MM.1S (cell line): ENCODE data around the gene FADD.

Experiments
- DNase-seq: peaks from one replicate; pipeline ENCODE4 v3.0.0-alpha.2; 2015
- H2AFZ ChIP-seq: fragments of 300-600 bp; sonication (generic); 2 replicates; pipeline ENCODE4 v1.6.0; 2016; ENCODE audit warnings: antibody characterized with exemption, low read length
- H3F3A ChIP-seq: fragments of 300-600 bp; sonication (generic); 2 replicates; pipeline ENCODE4 v1.6.1; 2016; ENCODE audit warnings: mild to moderate bottlenecking, antibody characterized with exemption, low read length, moderate library complexity, mixed read lengths; ENCODE audit not compliant: insufficient read depth
- H3K27ac ChIP-seq: fragments of 300-600 bp; sonication (generic); 2 replicates; pipeline ENCODE4 v1.5.1; 2016; ENCODE audit warnings: mild to moderate bottlenecking, low read length
- H3K27me3 ChIP-seq: fragments of 300-600 bp; sonication (generic); replicated peaks from 2 replicates; pipeline ENCODE4 v1.6.0; 2016; ENCODE audit warnings: low read length; ENCODE audit not compliant: insufficient read depth
- H3K36me3 ChIP-seq: fragments of 300-600 bp; sonication (generic); replicated peaks from 2 replicates; pipeline ENCODE4 v1.6.1; 2016; ENCODE audit warnings: mild to moderate bottlenecking, low read length, mixed read lengths; ENCODE audit not compliant: insufficient read depth
- H3K4me1 ChIP-seq: fragments of 300-600 bp; sonication (generic); 2 replicates; pipeline ENCODE4 v1.6.1; 2016; ENCODE audit warnings: low read length, mixed read lengths
- H3K4me2 ChIP-seq: fragments of 300-600 bp; sonication (generic); 2 replicates; pipeline ENCODE4 v1.6.0; 2016; ENCODE audit warnings: low read depth, low read length
- H3K4me3 ChIP-seq: fragments of 300-600 bp; sonication (generic); 2 replicates; pipeline ENCODE4 v1.5.1; 2016; ENCODE audit warnings: low read length, mixed read lengths
- H3K79me2 ChIP-seq: fragments of 300-600 bp; sonication (generic); 2 replicates; pipeline ENCODE4 v1.6.1; 2016; ENCODE audit warnings: mixed run types, low read length, mixed read lengths
- H3K9ac ChIP-seq: fragments of 300-600 bp; sonication (generic); 2 replicates; pipeline ENCODE4 v1.6.1; 2016; ENCODE audit warnings: low read length, mixed read lengths
- H3K9me2 ChIP-seq: fragments of 300-600 bp; sonication (generic); replicated peaks from 2 replicates; pipeline ENCODE4 v1.6.1; 2016; ENCODE audit warnings: mild to moderate bottlenecking, low read length, mixed read lengths; ENCODE audit not compliant: insufficient read depth
- H3K9me3 ChIP-seq: fragments of 300-600 bp; sonication (generic); replicated peaks from 2 replicates; pipeline ENCODE4 v1.6.1; 2016; ENCODE audit warnings: mild to moderate bottlenecking, low read length, mixed read lengths; ENCODE audit not compliant: insufficient read depth
- H4K20me1 ChIP-seq: fragments of 300-600 bp; sonication (generic); 2 replicates; pipeline ENCODE4 v1.6.1; 2016; ENCODE audit warnings: mild to moderate bottlenecking, low read length, moderate library complexity, mixed read lengths; ENCODE audit not compliant: insufficient read depth
- CTCF ChIP-seq: fragments of 300-600 bp; sonication (generic); IDR thresholded peaks from 2 replicates; pipeline ENCODE4 v1.5.1; 2016; ENCODE audit warnings: antibody characterized with exemption, low read length, mixed read lengths
- EZH2 ChIP-seq: fragments of 300-600 bp; sonication (generic); optimal IDR thresholded peaks from 2 replicates; pipeline ENCODE3; 2017; ENCODE audit warnings: low read depth, mild to moderate bottlenecking, antibody characterized with exemption, low read length, mixed read lengths
- EZH2phosphoT487 ChIP-seq: fragments of 300-600 bp; sonication (generic); IDR thresholded peaks from 2 replicates; pipeline ENCODE4 v1.6.1; 2018; ENCODE audit warnings: antibody characterized with exemption, low read length

Gene FADD

GRCh38 chr11:70250876-70251658 is 48.0 kb downstream of the FADD start:
- no peak for DNase-seq
- no peaks in the 10 kb centered on the region for H3K4me1 ChIP-seq
- H3K4me2 ChIP-seq = no peak overlapping the region
- no peak overlapping the region for H3K27ac ChIP-seq
- no peak overlapping the region for H2AFZ ChIP-seq
- no peak overlapping the region for H3K9ac ChIP-seq
- no peaks in the 10 kb centered on the region for H3K36me3 ChIP-seq
- H3K9me2 ChIP-seq = no peaks in the 10 kb centered on the region
- peaks cover 90% of the 10 kb centered on the region for H3K27me3 ChIP-seq
- H3K79me2 ChIP-seq = no peaks in the 10 kb centered on the region
- H3F3A ChIP-seq = no peaks in the 10 kb centered on the region
- no peak overlapping the region for H3K4me3 ChIP-seq
- no peaks in the 10 kb centered on the region for H4K20me1 ChIP-seq
- H3K9me3 ChIP-seq = no peaks in the 10 kb centered on the region
- TF ChIP-seq EZH2phosphoT487 (no peak), CTCF (no peak), EZH2 (no peak)

DNA sequence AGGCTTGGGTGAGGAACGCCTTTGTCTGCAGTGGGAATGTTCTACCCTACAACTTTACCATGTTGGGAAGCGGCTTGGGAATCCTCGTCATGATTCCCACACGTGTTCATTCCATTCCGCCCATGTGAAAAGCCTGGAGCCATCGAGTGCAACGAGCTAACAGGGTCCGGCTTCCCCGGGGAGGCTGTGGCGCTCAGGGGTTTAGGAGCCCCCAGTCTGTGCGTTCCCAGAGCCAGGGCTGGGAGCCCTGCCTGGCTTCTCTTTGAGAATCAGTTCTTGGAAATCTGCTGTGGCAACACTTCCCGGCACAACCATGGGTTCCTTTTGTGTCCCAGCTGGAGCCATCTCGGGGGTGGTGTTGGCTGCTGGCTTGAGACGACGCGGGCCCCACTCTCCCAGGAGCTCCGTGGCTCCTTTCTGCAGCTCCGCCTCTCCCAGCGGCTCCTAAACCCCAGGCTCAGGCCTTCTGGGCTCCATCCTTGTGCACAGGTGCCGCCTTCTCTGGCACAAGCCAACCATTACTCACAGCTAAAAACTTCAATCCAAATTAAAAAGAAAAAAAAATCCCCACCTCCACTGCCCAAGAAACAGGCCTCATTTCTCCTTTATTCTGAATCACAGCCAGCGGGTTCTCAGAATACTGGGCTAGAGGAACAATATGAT is 48.7 kb downstream of the FADD start:
- H3K27ac ChIP-seq = no peak overlapping the region
- no peak overlapping the region for H2AFZ ChIP-seq
- TF ChIP-seq EZH2phosphoT487 = no peak
- no peak for TF ChIP-seq CTCF
- TF ChIP-seq EZH2 = no peak
- no peaks in the 10 kb centered on the region for H3K9me3 ChIP-seq
- H4K20me1 ChIP-seq = no peaks in the 10 kb centered on the region
- H3K9ac ChIP-seq = no peak overlapping the region
- H3K36me3 ChIP-seq = no peaks in the 10 kb centered on the region
- H3K79me2 ChIP-seq = no peaks in the 10 kb centered on the region
- H3K4me2 ChIP-seq = no peak overlapping the region
- no peak for DNase-seq
- no peaks in the 10 kb centered on the region for H3F3A ChIP-seq
- H3K27me3 ChIP-seq = peaks cover 85% of the 10 kb centered on the region
- no peaks in the 10 kb centered on the region for H3K4me1 ChIP-seq
- H3K9me2 ChIP-seq = no peaks in the 10 kb centered on the region
- H3K4me3 ChIP-seq = no peak overlapping the region

DNA sequence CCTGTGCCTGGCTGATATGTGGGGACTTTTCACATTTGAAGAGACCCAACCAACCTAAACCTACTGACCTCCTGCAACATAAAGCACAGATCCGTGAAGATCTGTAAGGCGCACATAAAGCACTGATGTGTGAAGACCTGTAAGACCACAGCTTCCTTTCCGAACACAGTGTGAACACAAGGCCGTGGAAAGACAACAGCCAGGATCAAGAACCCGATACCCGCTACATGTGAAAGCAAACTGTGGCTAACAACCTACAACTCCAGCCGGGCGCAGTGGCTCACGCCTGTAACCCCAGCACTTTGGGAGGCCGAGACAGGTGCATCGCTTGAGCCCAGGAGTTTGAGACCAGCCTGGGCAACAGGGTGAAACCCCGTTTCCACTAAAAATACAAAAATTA is 49.7 kb downstream of the FADD start:
- Histone ChIP-seq H3K4me1 (no peaks in the 10 kb centered on the region), H3K27ac (no peak overlapping the region), H3F3A (no peaks in the 10 kb centered on the region), H3K4me3 (no peak overlapping the region), H3K79me2 (no peaks in the 10 kb centered on the region), H3K9ac (no peak overlapping the region), H2AFZ (no peak overlapping the region), H3K9me3 (no peaks in the 10 kb centered on the region), H3K36me3 (no peaks in the 10 kb centered on the region), H3K4me2 (no peak overlapping the region), H3K9me2 (no peaks in the 10 kb centered on the region), H4K20me1 (no peaks in the 10 kb centered on the region), H3K27me3 (peaks cover 77% of the 10 kb centered on the region)
- TF ChIP-seq EZH2phosphoT487 (no peak), EZH2 (no peak), CTCF (no peak)
- no peak for DNase-seq
